H9 (cell line): ENCODE data around the gene ELF2. TPM values are rescaled to one million over a fixed set of nuclear protein-coding genes. Genes with fewer than 3 reads are reported as not detected.
A peak's percentile ranks its signal among the peaks of the same experiment; 100 is the strongest.

Source experiments
- DNase-seq: peaks from one replicate; pipeline ENCODE4 v3.0.0-alpha.2; 2017
- H2AFZ ChIP-seq: one replicate; pipeline ENCODE4 v1.6.1; 2013; ENCODE audit warnings: mild to moderate bottlenecking, low read length, control low read depth, moderate library complexity
- H2AK5ac ChIP-seq: 2 replicates; pipeline ENCODE4 v1.6.1; 2013; ENCODE audit warnings: low read length, control low read depth, mixed read lengths; ENCODE audit not compliant: insufficient read length
- H2BK120ac ChIP-seq: one replicate; pipeline ENCODE4 v1.6.1; 2013; ENCODE audit warnings: low read depth, mild to moderate bottlenecking, low read length, control low read depth, inconsistent platforms; ENCODE audit not compliant: poor library complexity, severe bottlenecking
- H2BK12ac ChIP-seq: 2 replicates; pipeline ENCODE4 v1.6.1; 2013; ENCODE audit warnings: low read length, control low read depth, mixed read lengths, low read depth; ENCODE audit not compliant: insufficient read length
- H2BK15ac ChIP-seq: 2 replicates; pipeline ENCODE4 v1.6.1; 2013; ENCODE audit warnings: low read depth, low read length, control low read depth
- H2BK20ac ChIP-seq: one replicate; pipeline ENCODE4 v1.6.1; 2013; ENCODE audit warnings: low read depth, mild to moderate bottlenecking, low read length, control low read depth, inconsistent platforms; ENCODE audit not compliant: poor library complexity, severe bottlenecking
- H2BK5ac ChIP-seq: 2 replicates; pipeline ENCODE4 v1.6.1; 2013; ENCODE audit warnings: low read length, control low read depth, mixed read lengths; ENCODE audit not compliant: insufficient read length
- H3K14ac ChIP-seq: 2 replicates; pipeline ENCODE4 v1.6.1; 2013; ENCODE audit warnings: low read length, control low read depth; ENCODE audit not compliant: insufficient read depth
- H3K18ac ChIP-seq: 2 replicates; pipeline ENCODE4 v1.6.1; 2013; ENCODE audit warnings: low read depth, mild to moderate bottlenecking, mixed read lengths, low read length, control low read depth; ENCODE audit not compliant: insufficient read length
- H3K23ac ChIP-seq: 2 replicates; pipeline ENCODE4 v1.6.1; 2013; ENCODE audit warnings: low read length, control low read depth, mixed read lengths, low read depth; ENCODE audit not compliant: insufficient read length
- H3K23me2 ChIP-seq: 2 replicates; pipeline ENCODE4 v1.6.1; 2013; ENCODE audit warnings: low read depth, mild to moderate bottlenecking, mixed read lengths, low read length, control low read depth; ENCODE audit not compliant: insufficient read length, poor library complexity, severe bottlenecking
- H3K27ac ChIP-seq: 2 replicates; pipeline ENCODE4 v1.5.1; 2013; ENCODE audit warnings: low read length, control low read depth, mixed read lengths, low read depth; ENCODE audit not compliant: insufficient read length
- H3K27me3 ChIP-seq: 2 replicates; pipeline ENCODE4 v1.6.1; 2013; ENCODE audit warnings: low read length, control low read depth, inconsistent platforms; ENCODE audit not compliant: insufficient read depth
- H3K4ac ChIP-seq: 2 replicates; pipeline ENCODE4 v1.6.1; 2013; ENCODE audit warnings: low read depth, mild to moderate bottlenecking, control low read depth, inconsistent platforms, low read length, moderate library complexity
- H3K4me1 ChIP-seq: 2 replicates; pipeline ENCODE4 v1.6.1; 2013; ENCODE audit warnings: low read length, control low read depth, inconsistent platforms; ENCODE audit not compliant: insufficient read depth
- H3K4me2 ChIP-seq: 2 replicates; pipeline ENCODE4 v1.6.1; 2013; ENCODE audit warnings: low read length, control low read depth, mixed read lengths; ENCODE audit not compliant: insufficient read length, insufficient read depth
- H3K56ac ChIP-seq: 2 replicates; pipeline ENCODE4 v1.6.1; 2013; ENCODE audit warnings: low read depth, mild to moderate bottlenecking, mixed read lengths, low read length, control low read depth; ENCODE audit not compliant: insufficient read length
- H3K79me1 ChIP-seq: 2 replicates; pipeline ENCODE4 v1.6.1; 2013; ENCODE audit warnings: low read depth, mild to moderate bottlenecking, moderate library complexity, low read length, control low read depth, inconsistent platforms; ENCODE audit not compliant: insufficient read depth, poor library complexity, severe bottlenecking
- H3K79me2 ChIP-seq: 2 replicates; pipeline ENCODE4 v1.6.1; 2013; ENCODE audit warnings: low read length, control low read depth, inconsistent platforms; ENCODE audit not compliant: insufficient read depth
- H3K9ac ChIP-seq: 2 replicates; pipeline ENCODE4 v1.6.1; 2013; ENCODE audit warnings: low read length, control low read depth, mixed read lengths; ENCODE audit not compliant: insufficient read length; ENCODE audit errors: extremely low read depth
- H3K9me3 ChIP-seq: one replicate; pipeline ENCODE4 v1.6.1; 2013; ENCODE audit warnings: low read depth, low read length, inconsistent platforms; ENCODE audit not compliant: control insufficient read depth
- H3T11ph ChIP-seq: one replicate; pipeline ENCODE4 v1.6.1; 2013; ENCODE audit warnings: mild to moderate bottlenecking, low read length, control low read depth, inconsistent platforms
- H4K20me1 ChIP-seq: one replicate; pipeline ENCODE4 v1.6.1; 2013; ENCODE audit not compliant: control insufficient read depth, insufficient read length, insufficient read depth
- H4K5ac ChIP-seq: 2 replicates; pipeline ENCODE4 v1.6.1; 2013; ENCODE audit warnings: low read depth, mild to moderate bottlenecking, mixed read lengths, low read length, control low read depth; ENCODE audit not compliant: insufficient read length
- H4K8ac ChIP-seq: replicated peaks from 2 replicates; pipeline ENCODE4 v1.6.1; 2013; ENCODE audit warnings: low read length, control low read depth, mixed read lengths, low read depth; ENCODE audit not compliant: insufficient read length
- H4K91ac ChIP-seq: 2 replicates; pipeline ENCODE4 v1.6.1; 2013; ENCODE audit warnings: low read depth, mild to moderate bottlenecking, moderate library complexity, mixed read lengths, low read length, control low read depth; ENCODE audit not compliant: insufficient read length
- H3K27ac Mint-ChIP-seq, 3 experiments: 2 replicates in 2 of 3; 3 replicates in 1 of 3; pipeline ENCODE4 v1.8.0; 2020 to 2021; ENCODE audit warnings: mixed read lengths in 3 of 3, mild to moderate bottlenecking in 1 of 3, moderate library complexity in 1 of 3
- H3K27me3 Mint-ChIP-seq: 2 replicates; pipeline ENCODE4 v1.8.0; 2021; ENCODE audit warnings: low read depth, mild to moderate bottlenecking, moderate library complexity, mixed read lengths
- H3K36me3 Mint-ChIP-seq, 3 experiments: 2 replicates in 2 of 3; 3 replicates in 1 of 3; pipeline ENCODE4 v1.8.0; 2020 to 2021; ENCODE audit warnings: low read depth in 3 of 3, mixed read lengths in 3 of 3; ENCODE audit not compliant: insufficient read depth in 1 of 3
- H3K4me1 Mint-ChIP-seq, 2 experiments: 2 replicates each; pipeline ENCODE4 v1.8.0; 2020; ENCODE audit warnings: mixed read lengths in 2 of 2
- H3K4me3 Mint-ChIP-seq, 2 experiments: 2 replicates in 1 of 2; 3 replicates in 1 of 2; pipeline ENCODE4 v1.8.0; 2020 to 2021; ENCODE audit warnings: mild to moderate bottlenecking in 2 of 2, mixed read lengths in 2 of 2, moderate library complexity in 1 of 2
- H3K9me3 Mint-ChIP-seq, 2 experiments: 2 replicates in 1 of 2; 3 replicates in 1 of 2; pipeline ENCODE4 v1.8.0; 2020; ENCODE audit warnings: mild to moderate bottlenecking in 2 of 2, mixed read lengths in 2 of 2, moderate library complexity in 1 of 2
- total RNA-seq: library from RNA; stranded (reverse); gene quantifications from 2 replicates; pipeline ENCODE4 v1.2.1, GENCODE V29; 2021
- TF ChIP-seq, protein P1 (sequence below): fragments of 200-600 bp; sonication (generic); conservative IDR thresholded peaks from 3 replicates; pipeline ENCODE4 v1.8.0; 2021; ENCODE audit warnings: antibody characterized with exemption, mild to moderate bottlenecking

The ELF2 gene
- total RNA-seq, 1 experiment from 2014 or later, result 49.6 TPM

DNA sequence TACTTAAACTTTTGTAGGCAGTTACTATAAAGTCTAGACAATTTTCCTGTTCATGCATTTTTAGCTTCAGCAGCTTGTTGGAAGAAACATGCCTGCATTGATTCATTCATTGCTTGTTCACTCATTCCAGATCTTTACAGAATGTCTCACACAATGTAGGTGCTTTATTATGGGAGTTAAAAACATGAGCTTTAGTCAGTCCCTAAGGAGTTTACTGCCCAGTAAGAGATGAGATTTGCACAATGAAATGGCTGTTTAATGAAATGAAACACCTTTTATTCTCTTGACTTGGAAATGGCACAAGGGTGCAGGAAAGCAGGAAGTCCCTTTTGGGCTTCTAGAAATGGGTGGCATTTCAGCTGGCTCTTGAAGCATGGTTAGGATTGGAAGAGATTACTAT is 158.5 kb downstream of the ELF2 start:
- Histone ChIP-seq H2AK5ac (no peak overlapping the region), H3K9ac (peak overlapping the region; percentile 36), H2BK5ac (no peak overlapping the region), H3K23me2 (peaks cover 4% of the 10 kb centered on the region), H3K14ac (no peak overlapping the region), H2BK120ac (no peak overlapping the region), H3K4me1 (peaks cover 12% of the 10 kb centered on the region), H3K27ac (no peak overlapping the region), H3K9me3 (no peaks in the 10 kb centered on the region), H4K5ac (no peak overlapping the region), H3K4me2 (peak overlapping the region; percentile 47), H4K91ac (no peak overlapping the region), H3K4ac (no peak overlapping the region), H2BK20ac (no peak overlapping the region), H3K27me3 (no peaks in the 10 kb centered on the region), H3K23ac (no peak overlapping the region), H2BK15ac (no peak overlapping the region), H3K79me1 (peaks cover 6% of the 10 kb centered on the region), H2AFZ (no peak overlapping the region), H2BK12ac (no peak overlapping the region), H3K18ac (no peak overlapping the region), H3T11ph (no peak overlapping the region), H4K8ac (no peak overlapping the region), H4K20me1 (no peaks in the 10 kb centered on the region), H3K79me2 (peaks cover 43% of the 10 kb centered on the region; the same call in 1 of the 2 replicates), H3K56ac (no peak overlapping the region)
- no peak for DNase-seq
- Mint-ChIP-seq H3K4me3 (peak overlapping the region; percentile 59 to 92), H3K4me1 (peaks cover 62 to 65% of the 10 kb centered on the region in 2 experiments), H3K9me3 (no peaks in the 10 kb centered on the region; a peak in 1 of 5 replicates), H3K27ac (peak overlapping the region in 2 of 3 experiments; percentile 38 to 57; a peak in 4 of 7 replicates), H3K27me3 (no peaks in the 10 kb centered on the region; the same call in 1 of the 2 replicates), H3K36me3 (peaks cover 9 to 21% (median 14%) of the 10 kb centered on the region in 3 experiments; a peak in 6 of 7 replicates)
- TF ChIP-seq, protein P1, sequence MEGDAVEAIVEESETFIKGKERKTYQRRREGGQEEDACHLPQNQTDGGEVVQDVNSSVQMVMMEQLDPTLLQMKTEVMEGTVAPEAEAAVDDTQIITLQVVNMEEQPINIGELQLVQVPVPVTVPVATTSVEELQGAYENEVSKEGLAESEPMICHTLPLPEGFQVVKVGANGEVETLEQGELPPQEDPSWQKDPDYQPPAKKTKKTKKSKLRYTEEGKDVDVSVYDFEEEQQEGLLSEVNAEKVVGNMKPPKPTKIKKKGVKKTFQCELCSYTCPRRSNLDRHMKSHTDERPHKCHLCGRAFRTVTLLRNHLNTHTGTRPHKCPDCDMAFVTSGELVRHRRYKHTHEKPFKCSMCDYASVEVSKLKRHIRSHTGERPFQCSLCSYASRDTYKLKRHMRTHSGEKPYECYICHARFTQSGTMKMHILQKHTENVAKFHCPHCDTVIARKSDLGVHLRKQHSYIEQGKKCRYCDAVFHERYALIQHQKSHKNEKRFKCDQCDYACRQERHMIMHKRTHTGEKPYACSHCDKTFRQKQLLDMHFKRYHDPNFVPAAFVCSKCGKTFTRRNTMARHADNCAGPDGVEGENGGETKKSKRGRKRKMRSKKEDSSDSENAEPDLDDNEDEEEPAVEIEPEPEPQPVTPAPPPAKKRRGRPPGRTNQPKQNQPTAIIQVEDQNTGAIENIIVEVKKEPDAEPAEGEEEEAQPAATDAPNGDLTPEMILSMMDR, result no peak
